Measurements from ENCODE around the gene MVB12B. TPM values are rescaled to one million over a fixed set of nuclear protein-coding genes. Genes with fewer than 3 reads are reported as not detected.
A peak's percentile ranks its signal among the peaks of the same experiment; 100 is the strongest.

MVB12B gene
- total RNA-seq, 1 experiment from 2014 or later = not detected

DNA sequence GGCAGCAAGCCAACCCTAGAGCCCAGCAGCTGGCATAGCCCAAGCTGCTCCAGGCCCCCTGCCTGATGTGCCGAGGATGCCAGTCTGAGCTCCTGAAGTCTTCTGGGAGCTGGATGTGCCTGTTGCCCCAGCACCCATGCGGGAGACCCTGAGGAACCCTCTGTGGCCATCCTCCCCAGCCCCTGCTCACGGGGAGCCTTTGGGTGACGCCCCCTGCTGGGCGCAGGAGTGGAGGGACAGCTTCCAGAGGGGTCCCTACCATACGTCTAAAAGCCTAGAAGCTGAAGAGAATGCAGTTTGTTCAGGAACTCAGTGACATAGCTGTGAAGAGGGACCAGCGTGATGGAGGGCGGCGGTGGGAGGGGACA, 33.1 kb upstream of the MVB12B start:
- H2AFZ ChIP-seq (ENCODE audit: low read length) = no peak overlapping the region
- no peaks in the 10 kb centered on the region for H3K27me3 ChIP-seq (ENCODE audit: low read length)
- no peak overlapping the region for H3K9ac ChIP-seq (ENCODE audit: low read length)
- no peaks in the 10 kb centered on the region for H3K9me3 ChIP-seq (ENCODE audit: low read length)
- DNase-seq = peak; percentile 62
- no peaks in the 10 kb centered on the region for H3K36me3 ChIP-seq (ENCODE audit: insufficient read depth, low read length)
- no peak overlapping the region for H3K4me2 ChIP-seq (ENCODE audit: low read depth, low read length, poor library complexity, severe bottlenecking)
- H3K79me2 ChIP-seq (ENCODE audit: low read length) = no peaks in the 10 kb centered on the region
- H3K9me2 ChIP-seq (replicated peaks; ENCODE audit: insufficient read depth, low read length) = no peaks in the 10 kb centered on the region
- no peak overlapping the region for H3K27ac ChIP-seq (ENCODE audit: low read length)
- H3K4me3 ChIP-seq (ENCODE audit: low read length) = no peak overlapping the region
- no peaks in the 10 kb centered on the region for H3K4me1 ChIP-seq (ENCODE audit: low read length)
- H4K20me1 ChIP-seq (ENCODE audit: insufficient read depth, low read depth, low read length) = no peaks in the 10 kb centered on the region

DNA sequence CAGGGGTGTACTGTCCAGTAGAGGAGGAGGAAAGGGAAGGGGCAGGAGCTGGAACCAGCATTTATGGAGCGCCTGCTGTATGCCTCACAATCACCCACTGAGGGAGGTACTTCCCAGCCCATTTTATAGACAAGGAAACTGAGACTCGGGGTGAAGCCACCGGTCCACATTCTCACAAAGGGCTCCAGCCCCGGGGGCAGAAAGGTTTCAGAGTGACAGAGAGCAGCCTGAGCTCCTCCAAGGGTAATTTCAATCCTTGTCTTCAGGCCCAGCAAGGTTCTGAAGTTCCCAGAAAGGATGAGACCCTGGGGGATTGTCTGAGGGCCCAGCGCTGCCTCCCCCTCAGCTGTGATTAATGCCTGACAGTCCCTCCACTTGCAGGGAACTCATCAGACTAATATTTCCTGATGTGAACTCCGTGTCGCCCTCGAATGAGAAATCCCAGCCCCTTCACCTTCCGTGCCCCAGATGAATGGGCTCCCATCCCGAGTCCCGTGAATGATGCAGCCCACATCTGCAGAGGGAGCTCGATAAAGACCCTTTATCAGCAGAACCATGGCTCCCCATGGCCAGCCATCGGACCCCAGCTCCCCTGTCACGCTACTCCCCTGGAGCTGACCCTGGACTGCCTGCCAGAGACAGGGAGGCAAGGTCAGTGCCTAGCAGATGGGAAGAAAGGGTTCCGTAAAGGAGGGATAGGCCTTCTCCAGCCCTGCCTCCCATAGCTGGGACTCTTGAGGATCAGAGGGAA, 32.1 kb upstream of the MVB12B start:
- H2AFZ ChIP-seq (ENCODE audit: low read length) = no peak overlapping the region
- no peak overlapping the region for H3K27ac ChIP-seq (ENCODE audit: low read length)
- DNase-seq = no peak
- no peaks in the 10 kb centered on the region for H4K20me1 ChIP-seq (ENCODE audit: insufficient read depth, low read depth, low read length)
- H3K4me2 ChIP-seq (ENCODE audit: low read depth, low read length, poor library complexity, severe bottlenecking) = no peak overlapping the region
- no peaks in the 10 kb centered on the region for H3K9me2 ChIP-seq (replicated peaks; ENCODE audit: insufficient read depth, low read length)
- H3K36me3 ChIP-seq (ENCODE audit: insufficient read depth, low read length) = no peaks in the 10 kb centered on the region
- no peaks in the 10 kb centered on the region for H3K9me3 ChIP-seq (ENCODE audit: low read length)
- no peaks in the 10 kb centered on the region for H3K27me3 ChIP-seq (ENCODE audit: low read length)
- H3K79me2 ChIP-seq (ENCODE audit: low read length) = no peaks in the 10 kb centered on the region
- no peak overlapping the region for H3K4me3 ChIP-seq (ENCODE audit: low read length)
- no peaks in the 10 kb centered on the region for H3K4me1 ChIP-seq (ENCODE audit: low read length)
- H3K9ac ChIP-seq (ENCODE audit: low read length) = no peak overlapping the region

DNA sequence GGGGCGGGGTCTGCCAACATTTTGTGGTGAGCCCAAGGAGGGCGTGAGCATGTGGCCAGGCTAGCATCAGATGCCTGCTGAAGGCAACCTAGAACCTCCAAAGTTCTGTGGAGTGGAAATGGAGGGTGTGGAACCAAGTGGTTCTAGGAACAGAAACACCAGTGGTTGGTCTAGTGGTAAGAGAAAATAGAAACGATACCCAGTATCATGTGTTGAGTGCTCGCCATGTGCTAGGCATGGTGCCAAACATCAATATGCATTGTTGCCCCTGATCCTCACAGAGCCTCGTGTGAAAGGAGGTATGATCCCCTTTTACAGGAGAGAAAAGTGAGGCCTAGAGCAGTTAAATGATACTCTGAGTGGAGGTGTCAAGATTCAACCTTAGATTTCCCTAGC, 31.5 kb upstream of the MVB12B start:
- Histone ChIP-seq H4K20me1 (ENCODE audit: insufficient read depth, low read depth, low read length) (no peaks in the 10 kb centered on the region), H3K9me3 (ENCODE audit: low read length) (no peaks in the 10 kb centered on the region), H3K27ac (ENCODE audit: low read length) (no peak overlapping the region), H3K79me2 (ENCODE audit: low read length) (no peaks in the 10 kb centered on the region), H3K9ac (ENCODE audit: low read length) (no peak overlapping the region), H3K4me1 (ENCODE audit: low read length) (no peaks in the 10 kb centered on the region), H3K4me3 (ENCODE audit: low read length) (no peak overlapping the region), H3K27me3 (ENCODE audit: low read length) (no peaks in the 10 kb centered on the region), H3K4me2 (ENCODE audit: low read depth, low read length, poor library complexity, severe bottlenecking) (no peak overlapping the region), H2AFZ (ENCODE audit: low read length) (no peak overlapping the region), H3K9me2 (replicated peaks; ENCODE audit: insufficient read depth, low read length) (no peaks in the 10 kb centered on the region), H3K36me3 (ENCODE audit: insufficient read depth, low read length) (no peaks in the 10 kb centered on the region)
- DNase-seq = no peak

DNA sequence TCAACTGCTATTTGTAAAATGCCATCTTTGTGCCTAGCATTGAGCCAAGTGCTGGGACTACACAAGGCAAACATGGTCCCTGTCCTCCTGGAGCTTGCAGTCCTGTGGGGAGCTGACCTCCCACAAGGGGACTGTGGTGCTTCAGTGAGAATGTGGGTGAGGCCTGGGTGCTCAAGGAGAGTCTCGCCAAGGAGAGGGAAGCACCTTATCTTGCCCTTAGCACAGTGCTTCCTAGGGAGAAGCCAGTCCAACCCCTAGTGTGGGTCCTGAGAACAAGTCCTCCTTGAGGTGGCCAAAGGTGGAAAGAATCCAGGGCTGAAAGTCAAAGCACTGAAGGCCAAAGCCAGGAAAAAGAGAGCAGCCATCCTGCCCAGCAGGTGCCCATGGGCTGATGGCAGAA, 31.1 kb upstream of the MVB12B start:
- no peaks in the 10 kb centered on the region for H4K20me1 ChIP-seq (ENCODE audit: insufficient read depth, low read depth, low read length)
- H3K4me2 ChIP-seq (ENCODE audit: low read depth, low read length, poor library complexity, severe bottlenecking) = no peak overlapping the region
- no peaks in the 10 kb centered on the region for H3K36me3 ChIP-seq (ENCODE audit: insufficient read depth, low read length)
- no peak overlapping the region for H3K4me3 ChIP-seq (ENCODE audit: low read length)
- DNase-seq = no peak
- H3K27ac ChIP-seq (ENCODE audit: low read length) = no peak overlapping the region
- H3K27me3 ChIP-seq (ENCODE audit: low read length) = no peaks in the 10 kb centered on the region
- no peak overlapping the region for H2AFZ ChIP-seq (ENCODE audit: low read length)
- no peaks in the 10 kb centered on the region for H3K79me2 ChIP-seq (ENCODE audit: low read length)
- no peaks in the 10 kb centered on the region for H3K4me1 ChIP-seq (ENCODE audit: low read length)
- no peak overlapping the region for H3K9ac ChIP-seq (ENCODE audit: low read length)
- no peaks in the 10 kb centered on the region for H3K9me3 ChIP-seq (ENCODE audit: low read length)
- H3K9me2 ChIP-seq (replicated peaks; ENCODE audit: insufficient read depth, low read length) = no peaks in the 10 kb centered on the region

DNA sequence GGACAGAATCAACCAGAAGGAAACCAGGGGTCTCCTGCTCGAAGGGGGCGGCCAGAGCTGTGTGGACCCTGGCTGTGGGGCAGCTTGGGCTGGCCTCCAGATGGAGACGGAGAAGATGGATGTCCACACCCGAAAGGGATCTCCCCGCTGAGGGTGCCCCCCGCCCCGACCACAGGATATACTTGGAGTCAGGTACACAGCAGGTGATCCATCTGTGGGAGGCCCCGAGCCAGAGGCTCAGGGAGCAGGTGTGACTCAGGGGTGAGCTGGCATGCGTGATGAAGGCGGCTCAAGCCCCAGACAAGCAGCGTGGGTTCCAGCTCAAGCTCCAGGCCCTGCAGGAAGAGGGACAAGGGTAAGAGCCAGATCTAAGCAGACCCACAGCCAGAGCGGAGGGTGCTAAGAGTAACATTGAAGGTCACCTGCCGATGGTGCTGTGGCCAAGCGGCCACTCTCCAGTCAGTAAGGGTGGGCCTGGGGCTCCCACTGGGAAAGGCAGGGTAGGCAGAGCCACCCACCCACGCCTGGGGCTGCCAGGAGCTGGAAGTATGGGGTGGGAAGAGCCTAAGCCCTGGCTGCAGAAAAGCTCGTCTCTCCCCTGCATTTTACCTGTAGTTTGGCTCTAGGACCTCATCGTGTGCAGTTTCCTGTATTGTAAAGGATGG, 30.6 kb upstream of the MVB12B start:
- Histone ChIP-seq H3K4me2 (ENCODE audit: low read depth, low read length, poor library complexity, severe bottlenecking) (no peak overlapping the region), H3K36me3 (ENCODE audit: insufficient read depth, low read length) (no peaks in the 10 kb centered on the region), H3K4me1 (ENCODE audit: low read length) (no peaks in the 10 kb centered on the region)

DNA sequence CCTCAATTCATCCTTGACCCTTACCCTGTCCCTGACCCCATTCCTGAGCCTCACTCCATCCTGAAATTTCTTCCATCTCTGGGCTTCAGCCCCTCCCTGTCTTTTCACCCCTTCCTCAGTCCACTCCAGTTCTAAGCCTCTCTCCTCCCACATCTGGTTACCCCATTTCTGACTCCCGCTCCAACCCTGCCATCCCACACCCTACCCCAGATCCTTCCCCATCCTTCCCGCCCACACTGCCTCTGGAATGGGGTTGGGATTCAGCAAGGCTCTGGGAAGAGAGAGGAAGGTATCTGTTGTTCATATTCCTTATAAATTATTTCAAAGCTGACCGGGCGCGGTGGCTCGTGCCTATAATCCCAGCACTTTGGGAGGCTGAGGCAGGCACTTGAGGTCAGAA, 29.9 kb upstream of the MVB12B start:
- H3K9me2 ChIP-seq (replicated peaks; ENCODE audit: insufficient read depth, low read length) = no peaks in the 10 kb centered on the region
- no peak overlapping the region for H3K4me2 ChIP-seq (ENCODE audit: low read depth, low read length, poor library complexity, severe bottlenecking)
- no peaks in the 10 kb centered on the region for H4K20me1 ChIP-seq (ENCODE audit: insufficient read depth, low read depth, low read length)
- H3K79me2 ChIP-seq (ENCODE audit: low read length) = no peaks in the 10 kb centered on the region
- no peak overlapping the region for H3K9ac ChIP-seq (ENCODE audit: low read length)
- no peak overlapping the region for H3K27ac ChIP-seq (ENCODE audit: low read length)
- DNase-seq = no peak
- no peaks in the 10 kb centered on the region for H3K9me3 ChIP-seq (ENCODE audit: low read length)
- no peaks in the 10 kb centered on the region for H3K36me3 ChIP-seq (ENCODE audit: insufficient read depth, low read length)
- no peak overlapping the region for H2AFZ ChIP-seq (ENCODE audit: low read length)
- no peak overlapping the region for H3K4me3 ChIP-seq (ENCODE audit: low read length)
- no peaks in the 10 kb centered on the region for H3K4me1 ChIP-seq (ENCODE audit: low read length)
- H3K27me3 ChIP-seq (ENCODE audit: low read length) = no peaks in the 10 kb centered on the region

More for the DNA sequence above, 30.6 kb upstream of the MVB12B start:
- Histone ChIP-seq H2AFZ (ENCODE audit: low read length) (no peak overlapping the region), H3K4me3 (ENCODE audit: low read length) (no peak overlapping the region), H3K79me2 (ENCODE audit: low read length) (no peaks in the 10 kb centered on the region), H4K20me1 (ENCODE audit: insufficient read depth, low read depth, low read length) (no peaks in the 10 kb centered on the region), H3K9ac (ENCODE audit: low read length) (no peak overlapping the region), H3K9me3 (ENCODE audit: low read length) (no peaks in the 10 kb centered on the region), H3K27ac (ENCODE audit: low read length) (no peak overlapping the region), H3K9me2 (replicated peaks; ENCODE audit: insufficient read depth, low read length) (no peaks in the 10 kb centered on the region), H3K27me3 (ENCODE audit: low read length) (no peaks in the 10 kb centered on the region)
- DNase-seq = no peak

DNA sequence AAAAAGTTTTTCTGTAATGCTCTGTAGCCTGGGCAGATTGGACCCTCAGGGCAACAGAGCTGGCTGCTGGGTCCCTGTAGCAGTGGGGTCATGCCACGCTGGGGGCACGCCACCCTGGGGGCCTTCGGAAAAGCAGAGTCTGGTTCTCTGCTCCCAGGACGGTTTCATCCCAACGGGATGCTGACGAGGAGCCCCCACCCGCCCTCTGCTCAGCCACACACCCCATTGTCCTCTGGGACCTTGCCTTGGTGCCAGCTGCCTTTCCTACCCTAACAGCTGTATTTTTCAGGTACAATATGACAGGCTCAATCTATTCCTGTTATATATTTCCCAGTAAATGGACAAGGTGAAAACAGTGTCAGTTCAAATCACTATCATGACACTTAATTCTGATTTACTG, 29.0 kb upstream of the MVB12B start:
- H3K79me2 ChIP-seq (ENCODE audit: low read length) = no peaks in the 10 kb centered on the region
- DNase-seq = no peak
- no peak overlapping the region for H3K9ac ChIP-seq (ENCODE audit: low read length)

DNA sequence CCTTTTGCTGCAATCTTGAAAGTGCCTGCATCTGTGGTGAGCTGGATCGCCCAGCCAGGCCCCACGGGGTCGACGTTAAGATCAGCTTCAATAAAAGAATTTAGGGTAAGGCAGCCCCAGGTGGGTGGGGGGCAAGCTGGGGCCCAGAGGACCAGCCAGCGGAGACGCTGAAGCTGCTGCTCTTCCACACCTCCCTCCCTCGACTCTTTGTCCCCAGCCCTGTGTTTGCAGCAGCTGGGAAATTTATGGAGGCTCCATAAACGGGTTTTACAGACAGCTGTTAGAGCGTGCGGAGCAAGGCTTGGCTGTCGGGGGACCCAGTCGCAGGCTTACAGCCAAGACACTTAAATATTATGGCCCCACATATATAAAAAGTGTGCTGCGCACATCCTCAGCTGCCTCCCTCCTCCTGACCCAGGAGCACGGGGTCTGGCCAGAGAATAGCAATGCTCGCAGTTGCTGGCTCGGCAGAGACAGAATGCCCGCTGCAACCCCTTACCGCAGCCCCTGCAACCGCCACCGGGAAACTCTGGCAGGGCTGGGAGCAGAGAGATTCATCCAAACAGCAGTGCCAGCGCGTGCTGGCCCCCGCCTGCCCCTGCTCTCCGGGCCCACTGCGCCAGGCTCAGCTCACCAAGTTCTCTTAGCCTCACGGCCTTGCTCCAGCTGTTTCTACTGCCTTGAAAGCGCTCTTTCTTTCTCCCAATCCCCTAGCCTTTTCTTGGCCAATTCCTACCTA, 28.4 kb upstream of the MVB12B start:
- Histone ChIP-seq H3K27ac (ENCODE audit: low read length) (no peak overlapping the region), H3K4me2 (ENCODE audit: low read depth, low read length, poor library complexity, severe bottlenecking) (no peak overlapping the region), H3K9ac (ENCODE audit: low read length) (no peak overlapping the region), H3K79me2 (ENCODE audit: low read length) (no peaks in the 10 kb centered on the region), H3K36me3 (ENCODE audit: insufficient read depth, low read length) (no peaks in the 10 kb centered on the region), H4K20me1 (ENCODE audit: insufficient read depth, low read depth, low read length) (no peaks in the 10 kb centered on the region), H3K9me3 (ENCODE audit: low read length) (no peaks in the 10 kb centered on the region), H2AFZ (ENCODE audit: low read length) (no peak overlapping the region), H3K27me3 (ENCODE audit: low read length) (no peaks in the 10 kb centered on the region), H3K9me2 (replicated peaks; ENCODE audit: insufficient read depth, low read length) (no peaks in the 10 kb centered on the region), H3K4me3 (ENCODE audit: low read length) (no peak overlapping the region), H3K4me1 (ENCODE audit: low read length) (no peaks in the 10 kb centered on the region)
- no peak for DNase-seq

More for the DNA sequence above, 29.0 kb upstream of the MVB12B start:
- no peaks in the 10 kb centered on the region for H3K9me2 ChIP-seq (replicated peaks; ENCODE audit: insufficient read depth, low read length)
- no peak overlapping the region for H3K4me3 ChIP-seq (ENCODE audit: low read length)
- no peak overlapping the region for H2AFZ ChIP-seq (ENCODE audit: low read length)
- no peaks in the 10 kb centered on the region for H3K9me3 ChIP-seq (ENCODE audit: low read length)
- no peaks in the 10 kb centered on the region for H3K27me3 ChIP-seq (ENCODE audit: low read length)
- H3K4me2 ChIP-seq (ENCODE audit: low read depth, low read length, poor library complexity, severe bottlenecking) = no peak overlapping the region
- no peaks in the 10 kb centered on the region for H3K4me1 ChIP-seq (ENCODE audit: low read length)
- no peaks in the 10 kb centered on the region for H3K36me3 ChIP-seq (ENCODE audit: insufficient read depth, low read length)
- no peaks in the 10 kb centered on the region for H4K20me1 ChIP-seq (ENCODE audit: insufficient read depth, low read depth, low read length)
- no peak overlapping the region for H3K27ac ChIP-seq (ENCODE audit: low read length)

All from Karpas-422 (cell line).